HCT116 (cell line): ENCODE measurements around the gene SPATA7.

ENCODE experiments used
- ELF1 ChIP-seq: IDR thresholded peaks from 2 replicates; pipeline ENCODE4 v1.6.1; 2012; ENCODE audit warnings: low read depth, borderline replicate concordance
- POLR2A ChIP-seq: IDR thresholded peaks from 2 replicates; pipeline ENCODE4 v1.7.0; 2011; ENCODE audit warnings: borderline replicate concordance; ENCODE audit not compliant: insufficient read depth, insufficient read length; ENCODE audit errors: extremely low read depth
- SIN3A ChIP-seq: IDR thresholded peaks from 2 replicates; pipeline ENCODE4 v1.6.1; 2012; ENCODE audit warnings: low read depth
- TF ChIP-seq, protein P1 (sequence below), 3 experiments: fragments of 200-600 bp in 1 of 3; sonication (generic) in 1 of 3; IDR thresholded peaks in 2 of 3; conservative IDR thresholded peaks in 1 of 3; 2 replicates each; pipeline ENCODE4 v1.5.1; 2012 to 2017; ENCODE audit warnings: low read depth in 2 of 3, low read length in 2 of 3, antibody characterized with exemption in 1 of 3, borderline replicate concordance in 1 of 3, control low read depth in 1 of 3, mild to moderate bottlenecking in 1 of 3, mixed read lengths in 1 of 3, mixed run types in 1 of 3, moderate library complexity in 1 of 3; ENCODE audit not compliant: insufficient read depth in 1 of 3

DNA sequence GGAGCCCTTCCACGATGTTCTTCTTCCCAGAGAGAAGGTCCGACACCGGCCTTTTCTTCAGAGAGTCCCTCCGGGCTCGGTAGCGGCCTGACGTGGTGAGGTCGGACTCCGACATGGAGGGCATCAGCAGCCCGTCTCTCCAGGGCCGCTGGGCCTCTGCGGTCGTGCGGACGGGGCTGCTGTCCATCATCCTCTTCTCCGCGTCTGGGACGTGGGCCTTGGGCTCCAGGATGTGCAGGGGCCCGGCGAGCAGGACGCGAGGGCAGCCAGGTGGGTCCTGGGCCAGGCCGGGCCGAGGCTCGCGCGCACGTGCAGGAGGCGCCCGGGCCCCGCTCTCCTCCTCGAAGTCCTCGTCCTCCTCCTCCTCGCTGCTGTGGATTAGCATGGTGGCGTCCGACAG, 93.5 kb downstream of the SPATA7 start:
- TF ChIP-seq SIN3A (no peak), POLR2A (no peak), ELF1 (no peak)
- TF ChIP-seq, protein P1, sequence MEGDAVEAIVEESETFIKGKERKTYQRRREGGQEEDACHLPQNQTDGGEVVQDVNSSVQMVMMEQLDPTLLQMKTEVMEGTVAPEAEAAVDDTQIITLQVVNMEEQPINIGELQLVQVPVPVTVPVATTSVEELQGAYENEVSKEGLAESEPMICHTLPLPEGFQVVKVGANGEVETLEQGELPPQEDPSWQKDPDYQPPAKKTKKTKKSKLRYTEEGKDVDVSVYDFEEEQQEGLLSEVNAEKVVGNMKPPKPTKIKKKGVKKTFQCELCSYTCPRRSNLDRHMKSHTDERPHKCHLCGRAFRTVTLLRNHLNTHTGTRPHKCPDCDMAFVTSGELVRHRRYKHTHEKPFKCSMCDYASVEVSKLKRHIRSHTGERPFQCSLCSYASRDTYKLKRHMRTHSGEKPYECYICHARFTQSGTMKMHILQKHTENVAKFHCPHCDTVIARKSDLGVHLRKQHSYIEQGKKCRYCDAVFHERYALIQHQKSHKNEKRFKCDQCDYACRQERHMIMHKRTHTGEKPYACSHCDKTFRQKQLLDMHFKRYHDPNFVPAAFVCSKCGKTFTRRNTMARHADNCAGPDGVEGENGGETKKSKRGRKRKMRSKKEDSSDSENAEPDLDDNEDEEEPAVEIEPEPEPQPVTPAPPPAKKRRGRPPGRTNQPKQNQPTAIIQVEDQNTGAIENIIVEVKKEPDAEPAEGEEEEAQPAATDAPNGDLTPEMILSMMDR (IDR thresholded peaks at IDR 0.05 in 2 of 3, conservative IDR thresholded peaks at IDR 0.05 in 1 of 3; ENCODE audit: borderline replicate concordance in 1 of 3, insufficient read depth in 1 of 3, low read depth in 2 of 3, low read length in 2 of 3): no peak
